GM12878 (cell line): ENCODE data around the gene CCNY. TPM values are rescaled to one million over a fixed set of nuclear protein-coding genes. Genes with fewer than 3 reads are reported as not detected.

Experiments
- ATAC-seq: fragments of 200-7000 bp; cut with Tn5 transposase; 3 replicates; pipeline ENCODE4 v1.9.1; 2020; ENCODE audit warnings: mild to moderate bottlenecking, moderate library complexity
- BruUV-seq: library from RNA; stranded (reverse); fragments of 400-500 nt; replicated peaks from 2 replicates; lab custom pipeline; 2021; lab: Mats Ljungman, UMichigan
- CTCF ChIA-PET: fragments of 300-600 bp; sonication (Branson Sonifier 250); formaldehyde crosslinking; extraction: SDS; loops from one replicate; lab custom pipeline; 2021; ENCODE audit warnings: inconsistent platforms; lab: Yijun Ruan, JAX
- POLR2A ChIA-PET: fragments of 350-600 bp; formaldehyde crosslinking; extraction: SDS; loops from one replicate; lab custom pipeline; 2021; ENCODE audit warnings: inconsistent platforms; lab: Charles Lee
- RAD21 ChIA-PET: fragments of 300-600 bp; sonication (Branson Sonifier 250); formaldehyde crosslinking; loops from one replicate; lab custom pipeline; 2023; ENCODE audit warnings: antibody characterized with exemption; ENCODE audit not compliant: unreplicated experiment; lab: Charles Lee
- SMC1A ChIA-PET: fragments of 300-600 bp; sonication (Branson Sonifier 250); formaldehyde crosslinking; loops from one replicate; lab custom pipeline; 2023; ENCODE audit not compliant: unreplicated experiment, uncharacterized antibody; lab: Charles Lee
- DNase-seq: peaks from one replicate; pipeline ENCODE4 v3.0.0-alpha.2; 2011; ENCODE audit warnings: low read depth, low spot score
- FAIRE-seq: peaks from 3 replicates; lab custom pipeline; 2011; peaks lifted over from hg19 to GRCh38; lab: Jason Lieb, UNC
- H2AFZ ChIP-seq: 2 replicates; pipeline ENCODE4 v1.6.0; 2011; ENCODE audit warnings: low read depth, low read length, control low read depth; ENCODE audit not compliant: control insufficient read depth
- H3K27ac ChIP-seq: 2 replicates; pipeline ENCODE4 v1.5.1; 2011; ENCODE audit warnings: control low read depth; ENCODE audit not compliant: control insufficient read depth, insufficient read depth
- H3K27me3 ChIP-seq, 2 experiments: replicated peaks in 1 of 2; 2 replicates each; pipeline versions ENCODE4 v1.6.0 to v1.6.1; 2011; ENCODE audit warnings: low read length in 1 of 2; ENCODE audit not compliant: control insufficient read depth in 2 of 2, insufficient read depth in 2 of 2
- H3K36me3 ChIP-seq, 2 experiments: 2 replicates each; pipeline ENCODE4 v1.5.1; 2011; ENCODE audit warnings: low read length in 1 of 2; ENCODE audit not compliant: control insufficient read depth in 2 of 2, insufficient read depth in 2 of 2
- H3K4me1 ChIP-seq: 2 replicates; pipeline ENCODE4 v1.6.1; 2011; ENCODE audit warnings: mild to moderate bottlenecking, low read length, moderate library complexity, mixed read lengths; ENCODE audit not compliant: control insufficient read depth, insufficient read depth
- H3K4me2 ChIP-seq: 2 replicates; pipeline ENCODE4 v1.6.0; 2011; ENCODE audit warnings: control low read depth; ENCODE audit not compliant: control insufficient read depth, insufficient read depth
- H3K4me3 ChIP-seq: fragments of 200-600 bp; sonication (generic); 2 replicates; pipeline ENCODE4 v1.5.1; 2016
- H3K79me2 ChIP-seq: 2 replicates; pipeline ENCODE4 v1.6.0; 2011; ENCODE audit warnings: low read length; ENCODE audit not compliant: control insufficient read depth, insufficient read depth
- H3K9ac ChIP-seq: 2 replicates; pipeline ENCODE4 v1.8.0; 2011; ENCODE audit warnings: low read length, control low read depth, mixed read lengths; ENCODE audit not compliant: control insufficient read depth, insufficient read depth
- H3K9me3 ChIP-seq: replicated peaks from 3 replicates; pipeline ENCODE4 v1.5.1; 2011; ENCODE audit warnings: mild to moderate bottlenecking, low read length; ENCODE audit not compliant: control insufficient read depth, insufficient read depth
- H4K20me1 ChIP-seq: 2 replicates; pipeline ENCODE4 v1.6.0; 2011; ENCODE audit not compliant: control insufficient read depth, insufficient read depth
- BCL11A ChIP-seq: IDR thresholded peaks from 2 replicates; pipeline ENCODE4 v1.6.1; 2011; ENCODE audit warnings: low read depth, low read length
- CBX5 ChIP-seq: sonication (generic); IDR thresholded peaks from 2 replicates; pipeline ENCODE4 v1.6.1; 2016; ENCODE audit warnings: low read depth, moderate library complexity, mild to moderate bottlenecking, inconsistent platforms
- CHD2 ChIP-seq: IDR thresholded peaks from 2 replicates; pipeline ENCODE4 v1.6.1; 2011; ENCODE audit warnings: low read depth, low read length, improper control_type of control experiment, borderline replicate concordance
- E2F4 ChIP-seq: IDR thresholded peaks from 2 replicates; pipeline ENCODE4 v1.6.1; 2012; ENCODE audit warnings: low read depth, low read length, improper control_type of control experiment
- IRF4 ChIP-seq: IDR thresholded peaks from 2 replicates; pipeline ENCODE4 v1.6.1; 2011; ENCODE audit warnings: low read depth, low read length
- JUND ChIP-seq: IDR thresholded peaks from 2 replicates; pipeline ENCODE4 v1.6.1; 2012; ENCODE audit warnings: low read depth, mild to moderate bottlenecking, low read length, improper control_type of control experiment, moderate library complexity
- NRF1 ChIP-seq: conservative IDR thresholded peaks from 2 replicates; pipeline ENCODE4 v1.6.1; 2011; ENCODE audit warnings: mild to moderate bottlenecking, low read depth, low read length, improper control_type of control experiment
- RB1 ChIP-seq: fragments of 450-650 bp; formaldehyde crosslinking; IDR thresholded peaks from 2 replicates; pipeline ENCODE4 v1.6.1; 2017; ENCODE audit warnings: mild to moderate bottlenecking, borderline replicate concordance
- RUNX3 ChIP-seq: IDR thresholded peaks from 2 replicates; pipeline ENCODE4 v1.6.1; 2012; ENCODE audit warnings: low read length, inconsistent platforms
- SPI1 ChIP-seq: IDR thresholded peaks from 2 replicates; pipeline ENCODE4 v1.6.1; 2011; ENCODE audit warnings: low read depth, mild to moderate bottlenecking, low read length, moderate library complexity, borderline replicate concordance; ENCODE audit not compliant: insufficient read depth
- STAT1 ChIP-seq: fragments of 450-650 bp; conservative IDR thresholded peaks from 2 replicates; pipeline ENCODE4 v1.6.1; 2014; ENCODE audit warnings: antibody characterized with exemption, mild to moderate bottlenecking
- TAF1 ChIP-seq: IDR thresholded peaks from 2 replicates; pipeline ENCODE4 v1.6.1; 2011; ENCODE audit warnings: mild to moderate bottlenecking, low read depth, low read length, borderline replicate concordance
- TCF7 ChIP-seq: IDR thresholded peaks from 2 replicates; pipeline ENCODE4 v1.6.1; 2014; ENCODE audit warnings: antibody characterized with exemption, borderline replicate concordance
- YY1 ChIP-seq: IDR thresholded peaks from 2 replicates; pipeline ENCODE4 v1.6.1; 2011; ENCODE audit warnings: low read depth, mild to moderate bottlenecking, low read length
- ZNF217 ChIP-seq: fragments of 450-650 bp; IDR thresholded peaks from 2 replicates; pipeline ENCODE4 v1.6.1; 2017; ENCODE audit warnings: antibody characterized with exemption, mild to moderate bottlenecking
- ZNF622 ChIP-seq: fragments of 450-650 bp; IDR thresholded peaks from 2 replicates; pipeline ENCODE4 v1.6.1; 2017; ENCODE audit warnings: mild to moderate bottlenecking, inconsistent platforms
- WGBS: methylation state at CpG from one replicate; pipeline ENCODE4 v1.1.6; 2016; ENCODE audit warnings: low lambda C conversion rate; ENCODE audit not compliant: insufficient replicate concordance, insufficient coverage; ENCODE audit errors: missing lambda C conversion rate; 5-methylcytosine and 5-hydroxymethylcytosine counted together
- in situ Hi-C: fragments of 300-500 bp; cut with MboI; formaldehyde crosslinking; loops from 9 replicates; pipeline ENCODE4 v1.14.3; 2018; ENCODE audit warnings: mixed read lengths
- intact Hi-C: fragments of 100-400 bp; cut with micrococcal nuclease; formaldehyde crosslinking; loops from one replicate; pipeline ENCODE4 v1.14.2; 2022; ENCODE audit not compliant: unreplicated experiment
- polyA plus RNA-seq, 11 experiments: library from polyadenylated mRNA; depleted of rRNA in 4 of 11; unstranded in 6 of 11; stranded (reverse) in 5 of 11; fragments of >200 nt; fragmentation: Nextera tagmentation in 4 of 11; fragmentation: Illumina TruSeq in 1 of 11; extraction: Ambion mirVana in 4 of 11; extraction: Trizol in 1 of 11; gene quantifications; 1 replicate in 1 of 11; 2 replicates in 10 of 11; pipeline versions ENCODE4 v1.2.1 to v1.2.3, GENCODE V29; 2011 to 2016; ENCODE audit warnings: inconsistent platforms in 2 of 11, missing spikeins in 2 of 11, low read depth in 1 of 11
- total RNA-seq, 4 experiments: library from RNA; depleted of rRNA in 3 of 4; stranded (reverse); fragments of >200 nt in 3 of 4; fragmentation: Illumina TruSeq in 1 of 4; extraction: Trizol in 1 of 4; gene quantifications; 2 replicates each; pipeline versions ENCODE4 v1.2.1 to v1.2.3, GENCODE V29; 2013 to 2021

The CCNY gene
- total and polyA plus RNA-seq, 10 of the 15 experiments (the other 5 are each of a cell fraction or from before 2014, with no cell fraction given): 3.6 to 50.0 (median 26.1) TPM

- Histone ChIP-seq H3K79me2 (peaks cover 1% of the 10 kb centered on the region), H3K9ac (no peak overlapping the region), H3K4me3 (no peak overlapping the region), H3K27ac (no peak overlapping the region), H3K27me3 (no peaks in the 10 kb centered on the region), H4K20me1 (no peaks in the 10 kb centered on the region), H3K4me1 (peaks cover 3% of the 10 kb centered on the region), H3K4me2 (no peak overlapping the region), H3K9me3 (peaks cover 19% of the 10 kb centered on the region; the same call in 2 of the 3 replicates)
- RAD21 ChIA-PET: no interaction called here
- POLR2A ChIA-PET: no interaction called here
- FAIRE-seq (no peak), ATAC-seq (no peak)
- BruUV-seq: no TSS peak
- intact Hi-C loops: no loop called here
- CTCF ChIA-PET: interaction anchor here (1.0 kb wide), 2 partner anchors 13 to 17 kb away, joined by 3 read pairs; no protein-coding TSS in a partner anchor
- in situ Hi-C loops: no loop called here
- TF ChIP-seq CBX5: peak; percentile 72; the same call in 1 of the 2 replicates
- no peak for TF ChIP-seq CHD2
- TF ChIP-seq, all 136 proteins: peak for 1
- SMC1A ChIA-PET: interaction anchor here (1.1 kb wide), 1 partner anchor 117 kb away, joined by 3 read pairs; no protein-coding TSS in a partner anchor
- Histone ChIP-seq H3K36me3 (no peaks in the 10 kb centered on the region), H2AFZ (no peak overlapping the region)
- DNase-seq: no peak
- 39% methylated on average over 3 of the region's 3 CpGs for WGBS
Measured at GRCh38 chr10:35438718-35439571, 102.6 kb downstream of the CCNY start.

DNA sequence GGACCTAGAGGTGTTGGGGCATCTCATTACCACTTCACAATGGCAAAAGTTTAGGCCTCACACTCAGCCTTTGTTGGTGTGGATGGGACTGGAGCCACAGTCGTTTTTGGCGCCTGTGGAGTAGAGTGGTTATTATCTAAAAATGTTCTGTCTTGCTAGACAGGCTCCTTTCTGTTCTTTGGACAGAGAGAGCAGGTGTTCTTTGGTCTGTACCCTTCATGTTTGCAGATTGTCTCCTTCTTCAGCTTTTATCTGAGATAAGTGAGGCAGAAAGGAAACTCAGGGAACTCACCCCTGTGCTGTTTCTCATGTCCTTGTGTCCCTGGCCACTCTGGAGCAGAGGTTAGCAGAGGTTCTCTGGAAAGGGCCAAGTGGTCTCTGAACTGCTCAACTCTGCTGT lies 103.7 kb downstream of the CCNY start:
- ATAC-seq (no peak), FAIRE-seq (no peak), DNase-seq (no peak)
- in situ Hi-C loops: no loop called here
- Histone ChIP-seq H3K27ac (no peak overlapping the region), H3K4me2 (no peak overlapping the region), H3K79me2 (peaks cover 2% of the 10 kb centered on the region), H3K9ac (no peak overlapping the region), H4K20me1 (no peaks in the 10 kb centered on the region), H3K4me1 (no peaks in the 10 kb centered on the region), H2AFZ (no peak overlapping the region), H3K27me3 (no peaks in the 10 kb centered on the region), H3K36me3 (no peaks in the 10 kb centered on the region), H3K9me3 (peaks cover 27% of the 10 kb centered on the region), H3K4me3 (no peak overlapping the region)
- POLR2A ChIA-PET: no interaction called here
- 100% methylated on average over 2 of the region's 2 CpGs for WGBS
- no TSS peak for BruUV-seq
- SMC1A ChIA-PET: no interaction called here
- intact Hi-C loops: no loop called here
- RAD21 ChIA-PET: interaction anchor here (1.2 kb wide), 1 partner anchor 99 kb away, joined by 3 read pairs; no protein-coding TSS in a partner anchor
- CTCF ChIA-PET: no interaction called here
- TF ChIP-seq IRF4: no peak
- no peak for TF ChIP-seq TCF7
- no peak for TF ChIP-seq TAF1
- no peak for TF ChIP-seq BCL11A
- TF ChIP-seq YY1: no peak
- no peak for TF ChIP-seq ZNF622
- no peak for TF ChIP-seq RUNX3
- no peak for TF ChIP-seq E2F4
- TF ChIP-seq SPI1: no peak
- no peak for TF ChIP-seq NRF1
- TF ChIP-seq JUND: no peak
- TF ChIP-seq ZNF217: no peak
- TF ChIP-seq STAT1: no peak
- no peak for TF ChIP-seq RB1
